HCT116 (cell line): ENCODE results near the gene TGFBR1. TPM values are rescaled to one million over a fixed set of nuclear protein-coding genes. Genes with fewer than 3 reads are reported as not detected.

Experiments used
- ATAC-seq: fragments of 200-7000 bp; cut with Tn5 transposase; 2 replicates; pipeline ENCODE4 v1.9.1; 2020; ENCODE audit warnings: mild to moderate bottlenecking, moderate library complexity
- BruUV-seq: library from RNA; stranded (reverse); fragments of 400-500 nt; replicated peaks from 2 replicates; lab custom pipeline; 2021; lab: Mats Ljungman, UMichigan
- CTCF ChIA-PET: fragments of 300-600 bp; sonication (Branson Sonifier 250); formaldehyde crosslinking; loops from one replicate; lab custom pipeline; 2021; ENCODE audit warnings: antibody characterized with exemption; lab: Charles Lee
- POLR2A ChIA-PET: fragments of 300-600, 350-600 bp; sonication (Branson Sonifier 250); formaldehyde crosslinking; loops from one replicate; lab custom pipeline; 2021; ENCODE audit warnings: antibody characterized with exemption; lab: Charles Lee
- RAD21 ChIA-PET, 2 experiments: fragments of 300-600 bp; sonication (Branson Sonifier 250); formaldehyde crosslinking; loops; one replicate each; lab custom pipeline; 2023; ENCODE audit warnings: low total read pairs in 2 of 2; ENCODE audit not compliant: uncharacterized antibody in 2 of 2, unreplicated experiment in 2 of 2, low non-redundant PET in 1 of 2; lab: Charles Lee
- DNase-seq: peaks from one replicate; pipeline ENCODE4 v3.0.0-alpha.2; 2010; ENCODE audit warnings: low read depth, low spot score
- H2AFZ ChIP-seq: fragments of 200-600 bp; shearing (Covaris generic), sonication (generic); 2 replicates; pipeline ENCODE4 v1.6.1; 2017; ENCODE audit warnings: low read depth, mixed run types, mixed read lengths, antibody characterized with exemption, low read length; ENCODE audit not compliant: poor library complexity, severe bottlenecking
- H3K27ac ChIP-seq: 2 replicates; pipeline ENCODE4 v1.5.1; 2012; ENCODE audit warnings: low read depth, low read length
- H3K27me3 ChIP-seq: fragments of 200-600 bp; sonication (generic); 2 replicates; pipeline ENCODE4 v1.6.1; 2016; ENCODE audit warnings: mixed run types, low read length, mixed read lengths; ENCODE audit not compliant: insufficient read depth
- H3K36me3 ChIP-seq, 2 experiments: fragments of 200-500 bp in 1 of 2; fragments of 200-600 bp in 1 of 2; sonication (Bioruptor generic) in 1 of 2; sonication (generic) in 1 of 2; 2 replicates each; pipeline versions ENCODE4 v1.5.1 to v1.6.1; 2014 to 2016; ENCODE audit warnings: low read length in 2 of 2, inconsistent platforms in 1 of 2, mixed read lengths in 1 of 2, mixed run types in 1 of 2; ENCODE audit not compliant: insufficient read depth in 2 of 2, control insufficient read depth in 1 of 2
- H3K4me1 ChIP-seq, 2 experiments: fragments of 200-600 bp in 1 of 2; sonication (generic) in 1 of 2; 2 replicates each; pipeline versions ENCODE4 v1.5.1 to v1.6.1; 2012 to 2017; ENCODE audit warnings: low read length in 2 of 2, inconsistent platforms in 1 of 2, mild to moderate bottlenecking in 1 of 2, mixed read lengths in 1 of 2, mixed run types in 1 of 2, moderate library complexity in 1 of 2; ENCODE audit not compliant: insufficient read depth in 2 of 2, control insufficient read depth in 1 of 2
- H3K4me2 ChIP-seq: fragments of 200-600 bp; sonication (generic); 2 replicates; pipeline ENCODE4 v1.6.1; 2017; ENCODE audit warnings: mixed run types, low read length, mixed read lengths
- H3K4me3 ChIP-seq, 2 experiments: fragments of 200-600 bp in 1 of 2; sonication (generic) in 1 of 2; replicated peaks in 1 of 2; 2 replicates each; pipeline ENCODE4 v1.5.1; 2011 to 2016; ENCODE audit warnings: low read length in 2 of 2, control low read depth in 1 of 2, low read depth in 1 of 2, mild to moderate bottlenecking in 1 of 2, mixed read lengths in 1 of 2, mixed run types in 1 of 2
- H3K79me2 ChIP-seq: fragments of 200-600 bp; sonication (generic); 2 replicates; pipeline ENCODE4 v1.6.1; 2017; ENCODE audit warnings: mild to moderate bottlenecking, mixed run types, low read length, moderate library complexity, mixed read lengths; ENCODE audit not compliant: insufficient read depth
- H3K9ac ChIP-seq: fragments of 200-600 bp; sonication (generic); 2 replicates; pipeline ENCODE4 v1.6.1; 2016; ENCODE audit warnings: low read length, mixed read lengths
- H3K9me2 ChIP-seq: fragments of 200-600 bp; sonication (generic), shearing (Covaris generic); 2 replicates; pipeline ENCODE4 v1.6.1; 2017; ENCODE audit warnings: mixed run types, mild to moderate bottlenecking, moderate library complexity; ENCODE audit not compliant: insufficient read depth
- H3K9me3 ChIP-seq, 2 experiments: fragments of 200-500 bp in 1 of 2; fragments of 200-600 bp in 1 of 2; sonication (Bioruptor generic) in 1 of 2; sonication (generic) in 1 of 2; 2 replicates each; pipeline ENCODE4 v1.6.1; 2014 to 2017; ENCODE audit warnings: low read length in 2 of 2, mixed read lengths in 2 of 2, inconsistent platforms in 1 of 2, low read depth in 1 of 2, mild to moderate bottlenecking in 1 of 2, mixed run types in 1 of 2, moderate library complexity in 1 of 2; ENCODE audit not compliant: control insufficient read depth in 1 of 2, insufficient read depth in 1 of 2
- H4K20me1 ChIP-seq: fragments of 200-600 bp; sonication (generic), shearing (Covaris generic); 2 replicates; pipeline ENCODE4 v1.6.1; 2017; ENCODE audit warnings: mixed run types, mild to moderate bottlenecking, moderate library complexity; ENCODE audit not compliant: insufficient read depth
- ATF3 ChIP-seq: IDR thresholded peaks from 2 replicates; pipeline ENCODE4 v1.6.1; 2012
- EGR1 ChIP-seq: IDR thresholded peaks from 2 replicates; pipeline ENCODE4 v1.6.1; 2012; ENCODE audit warnings: low read depth
- EZH2 ChIP-seq: fragments of 200-600 bp; sonication (generic); IDR thresholded peaks from 2 replicates; pipeline ENCODE4 v1.6.1; 2017; ENCODE audit warnings: antibody characterized with exemption, mixed run types
- JUND ChIP-seq: IDR thresholded peaks from 2 replicates; pipeline ENCODE4 v1.6.1; 2012
- MAX ChIP-seq: IDR thresholded peaks from 2 replicates; pipeline ENCODE4 v1.6.1; 2012
- POLR2A ChIP-seq: IDR thresholded peaks from 2 replicates; pipeline ENCODE4 v1.7.0; 2011; ENCODE audit warnings: borderline replicate concordance; ENCODE audit not compliant: insufficient read depth, insufficient read length; ENCODE audit errors: extremely low read depth
- RAD21 ChIP-seq: IDR thresholded peaks from 2 replicates; pipeline ENCODE4 v1.6.1; 2012; ENCODE audit warnings: low read depth, mild to moderate bottlenecking
- SIN3A ChIP-seq: IDR thresholded peaks from 2 replicates; pipeline ENCODE4 v1.6.1; 2012; ENCODE audit warnings: low read depth
- SP1 ChIP-seq: IDR thresholded peaks from 2 replicates; pipeline ENCODE4 v1.6.1; 2012; ENCODE audit warnings: low read depth
- SRF ChIP-seq: IDR thresholded peaks from 2 replicates; pipeline ENCODE4 v1.6.1; 2012; ENCODE audit warnings: low read depth
- TCF7L2 ChIP-seq: IDR thresholded peaks from 2 replicates; pipeline ENCODE4 v1.7.0; 2011; ENCODE audit warnings: borderline replicate concordance, inconsistent platforms; ENCODE audit not compliant: insufficient read depth, insufficient read length; ENCODE audit errors: extremely low read depth
- ZFX ChIP-seq: fragments of 450-650 bp; IDR thresholded peaks from 2 replicates; pipeline ENCODE4 v1.6.1; 2017
- ZNF274 ChIP-seq: fragments of 200-500 bp; sonication (Bioruptor generic); IDR thresholded peaks from 2 replicates; pipeline ENCODE4 v1.6.1; 2014; ENCODE audit warnings: mild to moderate bottlenecking, low read depth, low read length, inconsistent platforms
- intact Hi-C: fragments of 100-400 bp; cut with micrococcal nuclease; formaldehyde crosslinking; loops from 2 replicates; pipeline ENCODE4 v1.10.0; 2022
- total RNA-seq: library from RNA; stranded (reverse); gene quantifications from one replicate; pipeline ENCODE4 v1.2.1, GENCODE V29; 2021; ENCODE audit not compliant: unreplicated experiment

Gene TGFBR1
- total RNA-seq, 1 experiment from 2014 or later: 26.6 TPM

GRCh38 chr9:99058964-99059921, 45.7 kb upstream of the TGFBR1 start:
- Histone ChIP-seq H3K9me2 (no peaks in the 10 kb centered on the region), H3K4me3 (no peak overlapping the region), H3K79me2 (no peaks in the 10 kb centered on the region), H3K27me3 (peaks cover 20% of the 10 kb centered on the region), H3K9ac (no peak overlapping the region), H3K36me3 (no peaks in the 10 kb centered on the region), H3K4me1 (peaks cover 0 to 9% of the 10 kb centered on the region in 2 experiments; a peak in 1 of 4 replicates), H3K4me2 (no peak overlapping the region), H2AFZ (no peak overlapping the region), H4K20me1 (no peaks in the 10 kb centered on the region)
- ATAC-seq (no peak), DNase-seq (no peak)
- no TSS peak for BruUV-seq
- ChIA-PET POLR2A (no interaction called here), RAD21 (no interaction called here)
- TF ChIP-seq EZH2 (no peak), RAD21 (no peak), ATF3 (no peak), MAX (no peak), SRF (no peak), ZNF274 (no peak)
- TF ChIP-seq, all 23 proteins: peak for 0
- intact Hi-C loops: no loop called here
- CTCF ChIA-PET: no interaction called here
- Histone ChIP-seq H3K9me3 (no peaks in the 10 kb centered on the region), H3K27ac (no peak overlapping the region)

GRCh38 chr9:99060621-99061020, 44.3 kb upstream of the TGFBR1 start:
- ChIA-PET RAD21 (no interaction called here), CTCF (no interaction called here), POLR2A (no interaction called here)
- Histone ChIP-seq H3K9ac (no peak overlapping the region), H3K9me2 (no peaks in the 10 kb centered on the region), H4K20me1 (no peaks in the 10 kb centered on the region), H3K27me3 (peaks cover 20% of the 10 kb centered on the region), H3K9me3 (no peaks in the 10 kb centered on the region), H3K4me3 (no peak overlapping the region), H3K27ac (no peak overlapping the region), H3K4me2 (no peak overlapping the region), H2AFZ (no peak overlapping the region), H3K4me1 (peaks cover 0 to 2% of the 10 kb centered on the region in 2 experiments; a peak in 1 of 4 replicates), H3K79me2 (no peaks in the 10 kb centered on the region), H3K36me3 (no peaks in the 10 kb centered on the region)
- ATAC-seq (no peak), DNase-seq (no peak)
- TF ChIP-seq EGR1: no peak
- TF ChIP-seq SIN3A: no peak
- TF ChIP-seq POLR2A: no peak
- TF ChIP-seq JUND: no peak
- no peak for TF ChIP-seq SRF
- TF ChIP-seq TCF7L2: no peak
- no peak for TF ChIP-seq ATF3
- TF ChIP-seq ZFX: no peak
- no peak for TF ChIP-seq SP1
- BruUV-seq: no TSS peak
- intact Hi-C loops: no loop called here
